ENCODE data around the gene AMN1. TPM values are rescaled to one million over a fixed set of nuclear protein-coding genes. Genes with fewer than 3 reads are reported as not detected.
"Not testable (repeated sequence)": the region's sequence is repeated elsewhere in the genome, so short reads cannot be mapped to it uniquely, and the experiment has no call there.

AMN1 gene
- total and polyA plus RNA-seq, 2 experiments from 2014 or later = 12.6 to 17.7 TPM

DNA sequence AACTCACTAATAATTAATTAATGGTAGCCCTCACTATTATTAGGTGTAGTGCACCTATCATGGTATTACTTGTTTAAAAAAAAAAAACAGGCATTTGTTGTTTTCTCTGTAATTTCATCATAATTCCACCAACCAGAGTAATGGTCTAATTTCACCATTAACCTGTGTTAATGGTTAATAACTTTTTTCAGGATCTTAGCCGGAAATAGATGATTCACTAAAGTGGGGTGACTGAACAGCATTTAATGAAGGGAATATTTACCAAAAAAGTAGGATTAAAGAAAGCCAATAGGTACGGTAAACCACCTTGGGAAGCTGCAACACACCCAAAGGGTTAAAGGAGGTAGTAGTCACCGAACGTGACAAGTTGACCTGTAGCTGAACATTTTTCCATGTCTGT, 56.3 kb downstream of the AMN1 start (continued):
- TF ChIP-seq, protein P1, sequence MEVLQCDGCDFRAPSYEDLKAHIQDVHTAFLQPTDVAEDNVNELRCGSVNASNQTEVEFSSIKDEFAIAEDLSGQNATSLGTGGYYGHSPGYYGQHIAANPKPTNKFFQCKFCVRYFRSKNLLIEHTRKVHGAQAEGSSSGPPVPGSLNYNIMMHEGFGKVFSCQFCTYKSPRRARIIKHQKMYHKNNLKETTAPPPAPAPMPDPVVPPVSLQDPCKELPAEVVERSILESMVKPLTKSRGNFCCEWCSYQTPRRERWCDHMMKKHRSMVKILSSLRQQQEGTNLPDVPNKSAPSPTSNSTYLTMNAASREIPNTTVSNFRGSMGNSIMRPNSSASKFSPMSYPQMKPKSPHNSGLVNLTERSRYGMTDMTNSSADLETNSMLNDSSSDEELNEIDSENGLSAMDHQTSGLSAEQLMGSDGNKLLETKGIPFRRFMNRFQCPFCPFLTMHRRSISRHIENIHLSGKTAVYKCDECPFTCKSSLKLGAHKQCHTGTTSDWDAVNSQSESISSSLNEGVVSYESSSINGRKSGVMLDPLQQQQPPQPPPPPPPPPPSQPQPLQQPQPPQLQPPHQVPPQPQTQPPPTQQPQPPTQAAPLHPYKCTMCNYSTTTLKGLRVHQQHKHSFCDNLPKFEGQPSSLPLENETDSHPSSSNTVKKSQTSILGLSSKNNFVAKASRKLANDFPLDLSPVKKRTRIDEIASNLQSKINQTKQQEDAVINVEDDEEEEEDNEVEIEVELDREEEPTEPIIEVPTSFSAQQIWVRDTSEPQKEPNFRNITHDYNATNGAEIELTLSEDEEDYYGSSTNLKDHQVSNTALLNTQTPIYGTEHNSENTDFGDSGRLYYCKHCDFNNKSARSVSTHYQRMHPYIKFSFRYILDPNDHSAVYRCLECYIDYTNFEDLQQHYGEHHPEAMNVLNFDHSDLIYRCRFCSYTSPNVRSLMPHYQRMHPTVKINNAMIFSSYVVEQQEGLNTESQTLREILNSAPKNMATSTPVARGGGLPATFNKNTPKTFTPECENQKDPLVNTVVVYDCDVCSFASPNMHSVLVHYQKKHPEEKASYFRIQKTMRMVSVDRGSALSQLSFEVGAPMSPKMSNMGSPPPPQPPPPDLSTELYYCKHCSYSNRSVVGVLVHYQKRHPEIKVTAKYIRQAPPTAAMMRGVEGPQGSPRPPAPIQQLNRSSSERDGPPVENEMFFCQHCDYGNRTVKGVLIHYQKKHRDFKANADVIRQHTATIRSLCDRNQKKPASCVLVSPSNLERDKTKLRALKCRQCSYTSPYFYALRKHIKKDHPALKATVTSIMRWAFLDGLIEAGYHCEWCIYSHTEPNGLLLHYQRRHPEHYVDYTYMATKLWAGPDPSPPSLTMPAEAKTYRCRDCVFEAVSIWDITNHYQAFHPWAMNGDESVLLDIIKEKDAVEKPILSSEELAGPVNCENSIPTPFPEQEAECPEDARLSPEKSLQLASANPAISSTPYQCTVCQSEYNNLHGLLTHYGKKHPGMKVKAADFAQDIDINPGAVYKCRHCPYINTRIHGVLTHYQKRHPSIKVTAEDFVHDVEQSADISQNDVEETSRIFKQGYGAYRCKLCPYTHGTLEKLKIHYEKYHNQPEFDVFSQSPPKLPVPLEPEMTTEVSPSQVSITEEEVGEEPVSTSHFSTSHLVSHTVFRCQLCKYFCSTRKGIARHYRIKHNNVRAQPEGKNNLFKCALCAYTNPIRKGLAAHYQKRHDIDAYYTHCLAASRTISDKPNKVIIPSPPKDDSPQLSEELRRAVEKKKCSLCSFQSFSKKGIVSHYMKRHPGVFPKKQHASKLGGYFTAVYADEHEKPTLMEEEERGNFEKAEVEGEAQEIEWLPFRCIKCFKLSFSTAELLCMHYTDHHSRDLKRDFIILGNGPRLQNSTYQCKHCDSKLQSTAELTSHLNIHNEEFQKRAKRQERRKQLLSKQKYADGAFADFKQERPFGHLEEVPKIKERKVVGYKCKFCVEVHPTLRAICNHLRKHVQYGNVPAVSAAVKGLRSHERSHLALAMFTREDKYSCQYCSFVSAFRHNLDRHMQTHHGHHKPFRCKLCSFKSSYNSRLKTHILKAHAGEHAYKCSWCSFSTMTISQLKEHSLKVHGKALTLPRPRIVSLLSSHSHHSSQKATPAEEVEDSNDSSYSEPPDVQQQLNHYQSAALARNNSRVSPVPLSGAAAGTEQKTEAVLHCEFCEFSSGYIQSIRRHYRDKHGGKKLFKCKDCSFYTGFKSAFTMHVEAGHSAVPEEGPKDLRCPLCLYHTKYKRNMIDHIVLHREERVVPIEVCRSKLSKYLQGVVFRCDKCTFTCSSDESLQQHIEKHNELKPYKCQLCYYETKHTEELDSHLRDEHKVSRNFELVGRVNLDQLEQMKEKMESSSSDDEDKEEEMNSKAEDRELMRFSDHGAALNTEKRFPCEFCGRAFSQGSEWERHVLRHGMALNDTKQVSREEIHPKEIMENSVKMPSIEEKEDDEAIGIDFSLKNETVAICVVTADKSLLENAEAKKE (CRISPR knock-in tag; IDR thresholded peaks at IDR 0.05) = no peak
- no peak for TF ChIP-seq ZNF331 (CRISPR knock-in tag; IDR thresholded peaks at IDR 0.05; ENCODE audit: low read depth)
- TF ChIP-seq ZNF114 (CRISPR knock-in tag; IDR thresholded peaks at IDR 0.05) = no peak
- TF ChIP-seq, protein P2, sequence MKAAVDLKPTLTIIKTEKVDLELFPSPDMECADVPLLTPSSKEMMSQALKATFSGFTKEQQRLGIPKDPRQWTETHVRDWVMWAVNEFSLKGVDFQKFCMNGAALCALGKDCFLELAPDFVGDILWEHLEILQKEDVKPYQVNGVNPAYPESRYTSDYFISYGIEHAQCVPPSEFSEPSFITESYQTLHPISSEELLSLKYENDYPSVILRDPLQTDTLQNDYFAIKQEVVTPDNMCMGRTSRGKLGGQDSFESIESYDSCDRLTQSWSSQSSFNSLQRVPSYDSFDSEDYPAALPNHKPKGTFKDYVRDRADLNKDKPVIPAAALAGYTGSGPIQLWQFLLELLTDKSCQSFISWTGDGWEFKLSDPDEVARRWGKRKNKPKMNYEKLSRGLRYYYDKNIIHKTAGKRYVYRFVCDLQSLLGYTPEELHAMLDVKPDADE (IDR thresholded peaks at IDR 0.05) = no peak
- TF ChIP-seq JUNB (IDR thresholded peaks at IDR 0.05; ENCODE audit: unreplicated experiment) = no peak
- no peak for TF ChIP-seq CREB1 (CRISPR knock-in tag; IDR thresholded peaks at IDR 0.05; ENCODE audit: low read depth)
- TF ChIP-seq, protein P3, sequence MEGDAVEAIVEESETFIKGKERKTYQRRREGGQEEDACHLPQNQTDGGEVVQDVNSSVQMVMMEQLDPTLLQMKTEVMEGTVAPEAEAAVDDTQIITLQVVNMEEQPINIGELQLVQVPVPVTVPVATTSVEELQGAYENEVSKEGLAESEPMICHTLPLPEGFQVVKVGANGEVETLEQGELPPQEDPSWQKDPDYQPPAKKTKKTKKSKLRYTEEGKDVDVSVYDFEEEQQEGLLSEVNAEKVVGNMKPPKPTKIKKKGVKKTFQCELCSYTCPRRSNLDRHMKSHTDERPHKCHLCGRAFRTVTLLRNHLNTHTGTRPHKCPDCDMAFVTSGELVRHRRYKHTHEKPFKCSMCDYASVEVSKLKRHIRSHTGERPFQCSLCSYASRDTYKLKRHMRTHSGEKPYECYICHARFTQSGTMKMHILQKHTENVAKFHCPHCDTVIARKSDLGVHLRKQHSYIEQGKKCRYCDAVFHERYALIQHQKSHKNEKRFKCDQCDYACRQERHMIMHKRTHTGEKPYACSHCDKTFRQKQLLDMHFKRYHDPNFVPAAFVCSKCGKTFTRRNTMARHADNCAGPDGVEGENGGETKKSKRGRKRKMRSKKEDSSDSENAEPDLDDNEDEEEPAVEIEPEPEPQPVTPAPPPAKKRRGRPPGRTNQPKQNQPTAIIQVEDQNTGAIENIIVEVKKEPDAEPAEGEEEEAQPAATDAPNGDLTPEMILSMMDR (conservative IDR thresholded peaks at IDR 0.05; ENCODE audit: low read depth in 2 of 2) = no peak

DNA sequence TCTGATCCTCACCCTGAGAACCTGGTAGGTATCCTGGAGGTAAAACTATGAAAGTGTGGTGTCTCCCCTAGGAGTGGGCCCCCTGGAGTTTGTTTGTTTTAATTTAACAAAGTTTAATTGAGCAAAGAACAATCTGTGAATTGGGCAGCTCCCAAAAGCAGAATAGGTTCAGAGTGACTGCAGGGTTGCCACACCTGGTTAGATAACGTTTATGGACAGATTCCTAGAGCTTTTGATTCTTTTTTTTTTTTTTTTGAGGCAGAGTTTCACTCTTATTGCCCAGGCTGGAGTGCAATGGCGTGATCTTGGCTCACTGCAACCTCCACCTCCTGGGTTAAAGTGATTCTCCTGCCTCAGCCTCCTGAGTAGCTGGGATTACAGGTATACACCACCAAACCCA, 59.2 kb downstream of the AMN1 start:
- peaks cover 11% of the 10 kb centered on the region for H3K36me3 ChIP-seq (ENCODE audit: insufficient read depth)
- Mint-ChIP-seq H3K9me3 (peaks cover 54% of the 10 kb centered on the region), H3K4me1 (peaks cover 13% of the 10 kb centered on the region), H3K36me3 (ENCODE audit: low read depth) (peaks cover 52% of the 10 kb centered on the region)
- H2AFZ ChIP-seq; H3K79me2 ChIP-seq (replicated peaks; ENCODE audit: insufficient read depth); H4K20me1 ChIP-seq (replicated peaks; ENCODE audit: insufficient read depth); H3K4me1 ChIP-seq (ENCODE audit: insufficient read depth); H3K27ac Mint-ChIP-seq; DNase-seq (ENCODE audit: low spot score); H3F3A ChIP-seq (replicated peaks; ENCODE audit: low read depth); H3K4me2 ChIP-seq; H3K4me3 ChIP-seq; H3K9me2 ChIP-seq (ENCODE audit: insufficient read depth); H3K27ac ChIP-seq (ENCODE audit: low read depth); ATAC-seq; H3K4me3 Mint-ChIP-seq; H3K27me3 Mint-ChIP-seq (ENCODE audit: insufficient read depth, low read depth, poor library complexity); H3K27me3 ChIP-seq (ENCODE audit: insufficient read depth): not testable (repeated sequence)
